Sigmoid colon (tissue), 7 donors: ENCODE results near the gene ELMO1. TPM values are rescaled to one million over a fixed set of nuclear protein-coding genes. Genes with fewer than 3 reads are reported as not detected.

ENCODE experiments used
- DNase-seq: peaks from one replicate; pipeline ENCODE4 v3.0.0-alpha.2; 2019
- H3K27ac ChIP-seq, 4 donors: fragments of 200-600 bp; sonication (generic); one replicate each; pipeline ENCODE4 v1.5.1; 2016 to 2019; ENCODE audit warnings: mild to moderate bottlenecking in 1 of 4
- H3K27me3 ChIP-seq, 3 donors: fragments of 200-600 bp; sonication (generic); one replicate each; pipeline ENCODE4 v1.5.1; 2019; ENCODE audit warnings: mild to moderate bottlenecking in 1 of 3
- H3K36me3 ChIP-seq, 4 donors: fragments of 200-600 bp; sonication (generic); one replicate each; pipeline ENCODE4 v1.5.1; 2016 to 2019
- H3K4me1 ChIP-seq, 4 donors: fragments of 200-600 bp; sonication (generic); one replicate each; pipeline ENCODE4 v1.5.1; 2017 to 2019
- H3K4me3 ChIP-seq, 4 donors: fragments of 200-600 bp; sonication (generic); one replicate each; pipeline ENCODE4 v1.5.1; 2017 to 2019; ENCODE audit warnings: mild to moderate bottlenecking in 2 of 4, moderate library complexity in 1 of 4
- H3K9me3 ChIP-seq, 4 donors: fragments of 200-600 bp in 3 of 4; sonication (generic) in 3 of 4; one replicate each; pipeline versions ENCODE4 v1.5.1 to v1.6.1; 2013 to 2019
- EP300 ChIP-seq, 4 donors: sonication (generic); formaldehyde crosslinking; IDR thresholded peaks; one replicate each; pipeline ENCODE4 v1.6.1; 2017; ENCODE audit warnings: antibody characterized with exemption in 4 of 4
- POLR2A ChIP-seq, 2 donors: fragments of 450-650 bp; IDR thresholded peaks; one replicate each; pipeline ENCODE4 v1.6.1; 2016; ENCODE audit warnings: antibody characterized with exemption in 2 of 2, mild to moderate bottlenecking in 2 of 2, moderate library complexity in 2 of 2
- POLR2AphosphoS5 ChIP-seq, 4 donors: sonication (generic); formaldehyde crosslinking; IDR thresholded peaks; one replicate each; pipeline ENCODE4 v1.6.1; 2017; ENCODE audit warnings: antibody characterized with exemption in 4 of 4
- WGBS, 2 donors: extraction: QIAGEN DNeasy Blood & Tissue Kit; methylation state at CpG; one replicate each; pipeline ENCODE4 v1.1.7; 2013; 5-methylcytosine and 5-hydroxymethylcytosine counted together
- intact Hi-C: fragments of 100-400 bp; cut with DNase I; formaldehyde crosslinking; loops from one replicate; pipeline ENCODE4 v1.15.1; 2023
- polyA plus RNA-seq, 3 donors: library from polyadenylated mRNA; stranded (reverse); fragments of 200-250 nt; gene quantifications; one replicate each; pipeline ENCODE4 v1.2.3, GENCODE V29; 2013
- total RNA-seq, 4 donors: library from RNA; depleted of rRNA; stranded (reverse); fragments of >200 nt; gene quantifications; one replicate each; pipeline ENCODE4 v1.1.0, GENCODE V29; 2016
- TF ChIP-seq, protein P1 (sequence below), 4 experiments: fragments of 450-650 bp in 3 of 4; fragments of 200-600 bp in 1 of 4; IDR thresholded peaks; one replicate each; pipeline ENCODE4 v1.5.1; 2016 to 2019; ENCODE audit warnings: antibody characterized with exemption in 4 of 4, mild to moderate bottlenecking in 3 of 4, moderate library complexity in 2 of 4
- donor health status: healthy with polysubstance abuse.
- donor health status: Bipolar disorder and iron deficiency.
- donor health status: healthy.

The ELMO1 gene
- total and polyA plus RNA-seq, 7 donors, result 2.3 to 63.1 (median 33.9) TPM

DNA sequence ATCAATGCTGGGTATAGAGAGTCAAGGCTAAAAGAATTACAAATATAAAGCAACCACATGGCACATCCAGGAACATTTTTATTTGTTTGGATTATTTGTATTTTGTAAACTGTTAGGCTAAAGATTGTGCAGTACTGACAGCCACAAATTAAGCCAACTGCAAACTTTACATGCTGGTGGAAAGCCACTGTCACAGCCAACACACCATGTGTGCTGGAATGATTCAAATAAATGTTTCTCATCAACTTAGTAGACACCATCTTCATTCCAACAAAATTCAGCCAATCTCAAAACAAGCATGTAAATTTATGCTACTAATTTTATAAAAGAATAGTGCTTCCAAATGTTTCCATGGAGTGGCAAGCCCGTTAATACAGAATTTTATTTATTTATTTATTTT is 211.8 kb downstream of the ELMO1 start:
- TF ChIP-seq POLR2A (IDR thresholded peaks at IDR 0.05), result no peak
- H3K36me3 ChIP-seq, result no peaks in the 10 kb centered on the region
- no peaks in the 10 kb centered on the region for H3K9me3 ChIP-seq
- no peak overlapping the region for H3K4me3 ChIP-seq
- intact Hi-C loops, result loop anchor here (10.0 kb wide), 1 partner anchor 598 kb away; no protein-coding TSS in a partner anchor
- no peak overlapping the region for H3K27ac ChIP-seq
- WGBS, 2 donors, result 76 to 89% methylated on average over 1 of the region's 1 CpG
- H3K27me3 ChIP-seq, result no peaks in the 10 kb centered on the region
- H3K4me1 ChIP-seq, result no peaks in the 10 kb centered on the region
- no peak for DNase-seq

DNA sequence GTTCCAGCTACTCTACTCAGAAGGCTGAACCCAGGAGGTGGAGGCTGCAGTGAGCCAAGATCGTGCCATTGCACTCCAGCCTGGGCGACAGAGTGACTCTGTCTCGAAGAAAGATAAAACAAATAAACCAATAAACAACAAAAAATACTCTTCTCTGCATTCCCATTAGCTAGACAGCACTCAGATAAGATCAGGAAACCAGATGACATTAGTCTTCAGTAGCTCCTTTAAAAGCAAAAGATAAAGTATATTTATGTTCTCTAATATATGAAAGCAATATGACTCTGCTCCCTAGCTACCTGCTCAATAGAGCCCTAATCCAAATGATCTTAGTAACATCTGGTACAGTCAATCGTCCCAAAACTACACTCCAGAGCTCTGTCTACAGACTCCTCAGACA is 212.9 kb downstream of the ELMO1 start:
- intact Hi-C loops, result loop anchor here (10.0 kb wide), 1 partner anchor 599 kb away; no protein-coding TSS in a partner anchor
- 84 to 89% methylated on average over 4 of the region's 4 CpGs for WGBS, 2 donors
- TF ChIP-seq POLR2A (IDR thresholded peaks at IDR 0.05), result no peak
- TF ChIP-seq, protein P1, sequence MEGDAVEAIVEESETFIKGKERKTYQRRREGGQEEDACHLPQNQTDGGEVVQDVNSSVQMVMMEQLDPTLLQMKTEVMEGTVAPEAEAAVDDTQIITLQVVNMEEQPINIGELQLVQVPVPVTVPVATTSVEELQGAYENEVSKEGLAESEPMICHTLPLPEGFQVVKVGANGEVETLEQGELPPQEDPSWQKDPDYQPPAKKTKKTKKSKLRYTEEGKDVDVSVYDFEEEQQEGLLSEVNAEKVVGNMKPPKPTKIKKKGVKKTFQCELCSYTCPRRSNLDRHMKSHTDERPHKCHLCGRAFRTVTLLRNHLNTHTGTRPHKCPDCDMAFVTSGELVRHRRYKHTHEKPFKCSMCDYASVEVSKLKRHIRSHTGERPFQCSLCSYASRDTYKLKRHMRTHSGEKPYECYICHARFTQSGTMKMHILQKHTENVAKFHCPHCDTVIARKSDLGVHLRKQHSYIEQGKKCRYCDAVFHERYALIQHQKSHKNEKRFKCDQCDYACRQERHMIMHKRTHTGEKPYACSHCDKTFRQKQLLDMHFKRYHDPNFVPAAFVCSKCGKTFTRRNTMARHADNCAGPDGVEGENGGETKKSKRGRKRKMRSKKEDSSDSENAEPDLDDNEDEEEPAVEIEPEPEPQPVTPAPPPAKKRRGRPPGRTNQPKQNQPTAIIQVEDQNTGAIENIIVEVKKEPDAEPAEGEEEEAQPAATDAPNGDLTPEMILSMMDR (IDR thresholded peaks at IDR 0.05), result no peak
- no peak for TF ChIP-seq EP300 (IDR thresholded peaks at IDR 0.05)
- TF ChIP-seq POLR2AphosphoS5 (IDR thresholded peaks at IDR 0.05), result no peak

GRCh38 chr7:37234928-37235327 is 213.7 kb downstream of the ELMO1 start:
- Histone ChIP-seq H3K27me3 (no peaks in the 10 kb centered on the region), H3K4me1 (peaks cover 0 to 7% (median 0%) of the 10 kb centered on the region in 4 donors), H3K4me3 (no peak overlapping the region), H3K9me3 (no peaks in the 10 kb centered on the region), H3K27ac (no peak overlapping the region), H3K36me3 (no peaks in the 10 kb centered on the region)
- intact Hi-C loops, result loop anchor here (10.0 kb wide), 1 partner anchor 600 kb away; no protein-coding TSS in a partner anchor
- TF ChIP-seq, protein P1 (IDR thresholded peaks at IDR 0.05), result peak in 1 of 4 experiments; percentile 30
- no peak for TF ChIP-seq POLR2A (IDR thresholded peaks at IDR 0.05)
- DNase-seq, result no peak
- WGBS, 2 donors, result 18 to 29% methylated on average over 1 of the region's 1 CpG

More for the DNA sequence above, 212.9 kb downstream of the ELMO1 start:
- Histone ChIP-seq H3K27me3 (no peaks in the 10 kb centered on the region), H3K36me3 (no peaks in the 10 kb centered on the region), H3K4me3 (no peak overlapping the region), H3K27ac (no peak overlapping the region), H3K9me3 (no peaks in the 10 kb centered on the region), H3K4me1 (peaks cover 0 to under 1% (median 0%) of the 10 kb centered on the region in 4 donors)
- DNase-seq, result no peak

- no peaks in the 10 kb centered on the region for H3K36me3 ChIP-seq
- no peak overlapping the region for H3K27ac ChIP-seq
- 82 to 90% methylated on average over 3 of the region's 3 CpGs for WGBS, 2 donors
- peaks cover 0 to 7% (median 0%) of the 10 kb centered on the region in 4 donors for H3K4me1 ChIP-seq
- H3K27me3 ChIP-seq, result no peaks in the 10 kb centered on the region
- H3K4me3 ChIP-seq, result no peak overlapping the region
- DNase-seq, result no peak
- no peaks in the 10 kb centered on the region for H3K9me3 ChIP-seq
- intact Hi-C loops, result loop anchor here (10.0 kb wide), 1 partner anchor 600 kb away; no protein-coding TSS in a partner anchor
- TF ChIP-seq POLR2AphosphoS5 (IDR thresholded peaks at IDR 0.05), result no peak
- no peak for TF ChIP-seq EP300 (IDR thresholded peaks at IDR 0.05)
- no peak for TF ChIP-seq POLR2A (IDR thresholded peaks at IDR 0.05)
- TF ChIP-seq, protein P1 (IDR thresholded peaks at IDR 0.05), result no peak
Observed at GRCh38 chr7:37234334-37234733, 214.3 kb downstream of the ELMO1 start.

DNA sequence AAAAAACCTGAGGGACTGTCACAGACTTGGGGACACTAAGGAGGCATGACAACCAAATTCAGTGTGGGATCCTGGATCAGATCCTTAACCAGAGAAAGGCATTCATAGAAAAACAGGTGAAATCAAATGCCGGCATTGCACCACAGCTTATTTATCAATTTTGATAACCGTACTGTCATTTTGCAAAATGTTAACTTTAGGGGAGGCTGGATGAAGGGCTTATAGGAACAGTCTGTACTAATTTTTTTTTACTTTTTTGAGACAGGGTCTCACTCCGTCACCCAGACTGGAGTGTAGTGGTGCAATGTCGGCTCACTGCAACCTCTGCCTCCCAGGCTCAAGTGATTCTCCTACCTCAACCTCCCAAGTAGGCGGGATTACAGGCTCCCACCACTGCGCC is 217.1 kb downstream of the ELMO1 start:
- Histone ChIP-seq H3K36me3 (no peaks in the 10 kb centered on the region), H3K4me3 (no peak overlapping the region), H3K4me1 (peaks cover 0 to 7% (median 0%) of the 10 kb centered on the region in 4 donors), H3K27me3 (no peaks in the 10 kb centered on the region), H3K27ac (no peak overlapping the region), H3K9me3 (no peaks in the 10 kb centered on the region)
- DNase-seq, result no peak
- intact Hi-C loops, result loop anchor here (10.0 kb wide), 1 partner anchor 603 kb away; no protein-coding TSS in a partner anchor
- TF ChIP-seq, protein P1 (IDR thresholded peaks at IDR 0.05), result no peak
- TF ChIP-seq POLR2AphosphoS5 (IDR thresholded peaks at IDR 0.05) (no peak), EP300 (IDR thresholded peaks at IDR 0.05) (no peak), POLR2A (IDR thresholded peaks at IDR 0.05) (no peak)
- WGBS, 2 donors, result 97% methylated on average over 6 of the region's 6 CpGs
